Measurements from ENCODE around the gene HNRNPR.

- no peak for TF ChIP-seq CTCF (tag by site-specific recombination; IDR thresholded peaks at IDR 0.05)
- TF ChIP-seq ZSCAN23 (tag by site-specific recombination; IDR thresholded peaks at IDR 0.05), result no peak
- TF ChIP-seq ZSCAN4 (tag by site-specific recombination; IDR thresholded peaks at IDR 0.05), result no peak
- TF ChIP-seq ZNF660 (tag by site-specific recombination; IDR thresholded peaks at IDR 0.05), result peak; percentile 47; the same call in 1 of the 2 replicates
- TF ChIP-seq SP2 (tag by site-specific recombination; IDR thresholded peaks at IDR 0.05), result no peak
- no peak for TF ChIP-seq ZNF274 (IDR thresholded peaks at IDR 0.05; ENCODE audit: low read length)
- TF ChIP-seq ZNF274 (tag by site-specific recombination; IDR thresholded peaks at IDR 0.05; ENCODE audit: borderline replicate concordance), result no peak
- TF ChIP-seq, protein P1, sequence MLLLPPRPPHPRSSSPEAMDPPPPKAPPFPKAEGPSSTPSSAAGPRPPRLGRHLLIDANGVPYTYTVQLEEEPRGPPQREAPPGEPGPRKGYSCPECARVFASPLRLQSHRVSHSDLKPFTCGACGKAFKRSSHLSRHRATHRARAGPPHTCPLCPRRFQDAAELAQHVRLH (tag by site-specific recombination; IDR thresholded peaks at IDR 0.05), result no peak
Measured at GRCh38 chr1:23282957-23283356, 61.1 kb downstream of the HNRNPR start.
